Osteocyte (in vitro differentiated cells): ENCODE measurements around the gene VAC14. TPM values are rescaled to one million over a fixed set of nuclear protein-coding genes. Genes with fewer than 3 reads are reported as not detected.
"Not testable (repeated sequence)": the region's sequence is repeated elsewhere in the genome, so short reads cannot be mapped to it uniquely, and the experiment has no call there.

Experiments
- DNase-seq: peaks from one replicate; pipeline ENCODE4 v3.0.0; 2021; ENCODE audit warnings: mixed read lengths; ENCODE audit not compliant: unreplicated experiment; ENCODE audit errors: extremely low spot score
- H3K27ac Mint-ChIP-seq: one replicate; pipeline ENCODE4 v1.8.0; 2021; ENCODE audit warnings: mild to moderate bottlenecking, mixed read lengths; ENCODE audit not compliant: unreplicated experiment
- H3K27me3 Mint-ChIP-seq: one replicate; pipeline ENCODE4 v1.8.0; 2021; ENCODE audit warnings: mixed read lengths; ENCODE audit not compliant: unreplicated experiment
- H3K36me3 Mint-ChIP-seq: one replicate; pipeline ENCODE4 v1.8.0; 2021; ENCODE audit warnings: mixed read lengths; ENCODE audit not compliant: unreplicated experiment
- H3K4me1 Mint-ChIP-seq: one replicate; pipeline ENCODE4 v1.8.0; 2021; ENCODE audit warnings: mixed read lengths; ENCODE audit not compliant: unreplicated experiment
- H3K4me3 Mint-ChIP-seq: one replicate; pipeline ENCODE4 v1.8.0; 2021; ENCODE audit warnings: mild to moderate bottlenecking, moderate library complexity, mixed read lengths; ENCODE audit not compliant: unreplicated experiment
- H3K9me3 Mint-ChIP-seq: one replicate; pipeline ENCODE4 v1.8.0; 2021; ENCODE audit warnings: mixed read lengths; ENCODE audit not compliant: unreplicated experiment
- CTCF ChIP-seq: fragments of 200-600 bp; sonication (generic); IDR thresholded peaks from 2 replicates; pipeline ENCODE4 v1.5.0; 2021; ENCODE audit warnings: antibody characterized with exemption, mild to moderate bottlenecking, moderate library complexity
- long read RNA-seq: library from polyadenylated mRNA; unstranded; transcript quantifications from one replicate; pipeline ENCODE4 v2.0.0, GENCODE V29; 2021
- total RNA-seq: library from RNA; stranded (reverse); gene quantifications from 2 replicates; pipeline ENCODE4 v1.2.1, GENCODE V29; 2021

VAC14 gene
- total RNA-seq: 44.5 and 45.3 TPM in 2 replicates
- long read RNA-seq, partial matches to known transcripts: 10 of 18 reads
- long read RNA-seq, other reads (novel, unspliced or antisense): 7 of 18 reads

GRCh38 chr16:70800781-70801480, at the start of gene VAC14:
Gene VAC14, minus strand, starts transcription at chr16:70801158. Its CDS starts 258 bp downstream, at chr16:70800900.
- DNase-seq: peak; percentile 95
- Mint-ChIP-seq H3K36me3 (peaks cover 2% of the 10 kb centered on the region), H3K9me3 (peaks cover 5% of the 10 kb centered on the region), H3K27ac (peak within 1 kb of the TSS; percentile 52), H3K27me3 (no peaks in the 10 kb centered on the region), H3K4me3 (peak within 1 kb of the TSS; percentile 88), H3K4me1 (peaks cover 25% of the 10 kb centered on the region)
- no peak for TF ChIP-seq CTCF

- not testable (repeated sequence) for H3K9me3 Mint-ChIP-seq, H3K36me3 Mint-ChIP-seq, H3K27ac Mint-ChIP-seq, H3K27me3 Mint-ChIP-seq, H3K4me1 Mint-ChIP-seq, DNase-seq, H3K4me3 Mint-ChIP-seq
These were observed 22.6 kb upstream of the VAC14 start for GRCh38 chr16:70823498-70824118.

- not testable (repeated sequence) for H3K27me3 Mint-ChIP-seq, H3K36me3 Mint-ChIP-seq, H3K4me3 Mint-ChIP-seq, H3K27ac Mint-ChIP-seq, H3K4me1 Mint-ChIP-seq, H3K9me3 Mint-ChIP-seq, DNase-seq
These were observed 21.8 kb upstream of the VAC14 start for GRCh38 chr16:70822734-70823133.

- DNase-seq, H3K4me3 Mint-ChIP-seq, H3K27me3 Mint-ChIP-seq, H3K36me3 Mint-ChIP-seq, H3K4me1 Mint-ChIP-seq, H3K9me3 Mint-ChIP-seq, H3K27ac Mint-ChIP-seq: not testable (repeated sequence)
These were observed 17.1 kb upstream of the VAC14 start for GRCh38 chr16:70818088-70818487.

- Mint-ChIP-seq H3K4me3 (no peak overlapping the region), H3K27ac (no peak overlapping the region), H3K36me3 (no peaks in the 10 kb centered on the region), H3K4me1 (peaks cover 3% of the 10 kb centered on the region), H3K27me3 (peaks cover 7% of the 10 kb centered on the region), H3K9me3 (no peaks in the 10 kb centered on the region)
- no peak for DNase-seq
- TF ChIP-seq CTCF: no peak
These were observed 8.6 kb upstream of the VAC14 start for GRCh38 chr16:70809392-70810060.

- DNase-seq: no peak
- H3K4me1 Mint-ChIP-seq: peaks cover 3% of the 10 kb centered on the region
- H3K36me3 Mint-ChIP-seq: no peaks in the 10 kb centered on the region
- TF ChIP-seq CTCF: no peak
- H3K9me3 Mint-ChIP-seq: peaks cover 5% of the 10 kb centered on the region
- peaks cover 7% of the 10 kb centered on the region for H3K27me3 Mint-ChIP-seq
- no peak overlapping the region for H3K27ac Mint-ChIP-seq
- no peak overlapping the region for H3K4me3 Mint-ChIP-seq
These were observed 7.4 kb upstream of the VAC14 start for GRCh38 chr16:70808371-70808770.
